ENCODE data around the gene PDZRN3.

DNA sequence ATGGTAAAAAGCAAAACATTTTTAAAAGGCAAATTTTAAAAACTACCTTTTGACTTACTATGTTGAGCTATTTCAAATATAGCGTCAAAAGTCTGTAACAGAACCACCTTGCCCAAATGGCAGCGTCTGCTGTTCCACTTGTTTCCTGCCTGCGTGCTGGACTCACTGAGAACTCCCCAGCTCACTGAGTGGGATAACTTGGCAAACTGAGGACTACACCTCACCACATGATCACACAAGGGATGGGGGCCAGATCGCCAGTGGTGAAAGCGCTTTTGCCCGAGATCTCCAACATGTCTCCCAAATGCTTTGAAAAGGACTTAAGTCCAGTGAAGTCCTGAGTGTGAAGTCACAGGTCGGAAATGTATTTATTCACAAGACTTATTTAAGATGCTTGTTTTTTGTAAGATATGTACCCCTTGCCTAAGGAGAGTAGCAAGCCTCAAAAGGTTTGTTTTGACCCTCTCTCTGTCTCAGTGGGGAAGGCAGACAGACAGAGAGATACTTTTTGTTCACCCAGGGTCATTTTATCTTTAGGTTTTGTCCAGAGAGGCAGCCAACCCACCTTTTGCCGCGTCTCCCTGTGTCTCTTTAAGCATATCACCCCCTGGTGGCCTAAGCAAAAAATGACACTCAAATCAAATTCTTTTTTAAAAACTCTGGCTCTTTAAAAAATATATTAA lies 192.6 kb downstream of the PDZRN3 start:
- TF ChIP-seq BHLHE40 (IDR thresholded peaks at IDR 0.05; ENCODE audit: borderline replicate concordance) (no peak), SP1 (IDR thresholded peaks at IDR 0.05) (no peak), FOXM1 (IDR thresholded peaks at IDR 0.05; ENCODE audit: borderline replicate concordance) (no peak), FOXK2 (IDR thresholded peaks at IDR 0.05) (no peak), ZNF384 (IDR thresholded peaks at IDR 0.05) (no peak), SUZ12 (IDR thresholded peaks at IDR 0.05) (no peak), L3MBTL2 (conservative IDR thresholded peaks at IDR 0.05) (no peak), ELF4 (IDR thresholded peaks at IDR 0.05) (no peak)
